Measurements from ENCODE around the gene INPP5J. TPM values are rescaled to one million over a fixed set of nuclear protein-coding genes. Genes with fewer than 3 reads are reported as not detected.

The INPP5J gene
- polyA plus RNA-seq, 1 donor (not counting 4 experiments of a cell fraction or from before 2014, with no cell fraction given), result 0.22 TPM

DNA sequence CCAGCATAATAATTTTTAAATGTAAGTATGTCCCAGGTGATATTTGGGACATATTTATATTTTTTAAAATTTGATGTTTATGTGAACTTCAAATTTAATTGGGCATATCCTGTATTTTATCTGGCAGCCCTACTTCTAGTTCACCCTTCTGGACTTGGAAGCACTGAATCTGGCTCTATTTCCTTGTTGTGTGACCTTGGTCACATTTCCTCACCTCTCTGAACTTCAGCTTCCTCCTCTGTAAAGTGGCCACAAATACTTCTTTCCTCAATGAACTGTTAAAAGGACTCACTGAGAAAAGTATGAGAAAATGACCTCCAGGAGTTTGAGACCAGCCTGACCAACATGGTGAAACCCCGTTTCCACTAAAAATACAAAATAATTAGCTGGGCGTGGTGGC is 29.1 kb downstream of the INPP5J start:
- Histone ChIP-seq H3K9me3 (ENCODE audit: control insufficient read depth, low read depth, low read length) (no peaks in the 10 kb centered on the region), H3K9me1 (ENCODE audit: control insufficient read depth, extremely low read depth, insufficient read depth, low read length) (no peaks in the 10 kb centered on the region), H3K27ac (ENCODE audit: control insufficient read depth, insufficient read depth, low read length) (no peak overlapping the region), H3K27me3 (ENCODE audit: control insufficient read depth, extremely low read depth, insufficient read depth, low read length) (no peaks in the 10 kb centered on the region), H3K9ac (ENCODE audit: control insufficient read depth, extremely low read depth, insufficient read depth, low read length) (no peak overlapping the region), H3K4me1 (ENCODE audit: control insufficient read depth, extremely low read depth, insufficient read depth, low read length) (peaks cover 10% of the 10 kb centered on the region), H3K4me3 (ENCODE audit: control insufficient read depth in 2 of 3, extremely low read depth in 1 of 3, insufficient read depth in 2 of 3, low read depth in 1 of 3, low read length in 3 of 3) (no peak overlapping the region), H4K20me1 (ENCODE audit: control insufficient read depth, extremely low read depth, insufficient read depth, low read length) (no peaks in the 10 kb centered on the region), H3K36me3 (ENCODE audit: control insufficient read depth in 2 of 2, extremely low read depth in 1 of 2, insufficient read depth in 2 of 2, low read length in 2 of 2) (no peaks in the 10 kb centered on the region), H3K4me2 (ENCODE audit: control insufficient read depth, extremely low read depth, insufficient read depth, low read depth, low read length) (no peak overlapping the region), H2AFZ (ENCODE audit: control insufficient read depth, low read length) (no peak overlapping the region), H3K79me2 (ENCODE audit: control insufficient read depth, insufficient read depth, low read length) (no peaks in the 10 kb centered on the region)
- TF ChIP-seq EZH2 (IDR thresholded peaks at IDR 0.05; ENCODE audit: low read length), result no peak
- TF ChIP-seq, protein P1, sequence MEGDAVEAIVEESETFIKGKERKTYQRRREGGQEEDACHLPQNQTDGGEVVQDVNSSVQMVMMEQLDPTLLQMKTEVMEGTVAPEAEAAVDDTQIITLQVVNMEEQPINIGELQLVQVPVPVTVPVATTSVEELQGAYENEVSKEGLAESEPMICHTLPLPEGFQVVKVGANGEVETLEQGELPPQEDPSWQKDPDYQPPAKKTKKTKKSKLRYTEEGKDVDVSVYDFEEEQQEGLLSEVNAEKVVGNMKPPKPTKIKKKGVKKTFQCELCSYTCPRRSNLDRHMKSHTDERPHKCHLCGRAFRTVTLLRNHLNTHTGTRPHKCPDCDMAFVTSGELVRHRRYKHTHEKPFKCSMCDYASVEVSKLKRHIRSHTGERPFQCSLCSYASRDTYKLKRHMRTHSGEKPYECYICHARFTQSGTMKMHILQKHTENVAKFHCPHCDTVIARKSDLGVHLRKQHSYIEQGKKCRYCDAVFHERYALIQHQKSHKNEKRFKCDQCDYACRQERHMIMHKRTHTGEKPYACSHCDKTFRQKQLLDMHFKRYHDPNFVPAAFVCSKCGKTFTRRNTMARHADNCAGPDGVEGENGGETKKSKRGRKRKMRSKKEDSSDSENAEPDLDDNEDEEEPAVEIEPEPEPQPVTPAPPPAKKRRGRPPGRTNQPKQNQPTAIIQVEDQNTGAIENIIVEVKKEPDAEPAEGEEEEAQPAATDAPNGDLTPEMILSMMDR (optimal IDR thresholded peaks at IDR 0.05 in 1 of 3, IDR thresholded peaks at IDR 0.05 in 1 of 3, conservative IDR thresholded peaks at IDR 0.05 in 1 of 3; ENCODE audit: extremely low read depth in 1 of 3, insufficient read depth in 2 of 3, low read length in 3 of 3), result no peak
- FAIRE-seq, result no peak
- no peak for DNase-seq (ENCODE audit: low read depth, low spot score)
- dilution Hi-C loops (cut with MboI; ENCODE audit: extremely low pct_ligation_motif_present, low sequenced_read_pairs), result no loop called here

- Histone ChIP-seq H2AFZ (ENCODE audit: control insufficient read depth, low read length) (no peak overlapping the region), H3K4me1 (ENCODE audit: control insufficient read depth, extremely low read depth, insufficient read depth, low read length) (peaks cover 10% of the 10 kb centered on the region), H3K9me1 (ENCODE audit: control insufficient read depth, extremely low read depth, insufficient read depth, low read length) (no peaks in the 10 kb centered on the region), H4K20me1 (ENCODE audit: control insufficient read depth, extremely low read depth, insufficient read depth, low read length) (no peaks in the 10 kb centered on the region), H3K27ac (ENCODE audit: control insufficient read depth, insufficient read depth, low read length) (no peak overlapping the region), H3K9ac (ENCODE audit: control insufficient read depth, extremely low read depth, insufficient read depth, low read length) (no peak overlapping the region), H3K27me3 (ENCODE audit: control insufficient read depth, extremely low read depth, insufficient read depth, low read length) (no peaks in the 10 kb centered on the region), H3K79me2 (ENCODE audit: control insufficient read depth, insufficient read depth, low read length) (no peaks in the 10 kb centered on the region), H3K4me2 (ENCODE audit: control insufficient read depth, extremely low read depth, insufficient read depth, low read depth, low read length) (no peak overlapping the region), H3K9me3 (ENCODE audit: control insufficient read depth, low read depth, low read length) (no peaks in the 10 kb centered on the region), H3K4me3 (ENCODE audit: control insufficient read depth in 2 of 3, extremely low read depth in 1 of 3, insufficient read depth in 2 of 3, low read depth in 1 of 3, low read length in 3 of 3) (no peak overlapping the region), H3K36me3 (ENCODE audit: control insufficient read depth in 2 of 2, extremely low read depth in 1 of 2, insufficient read depth in 2 of 2, low read length in 2 of 2) (no peaks in the 10 kb centered on the region)
- FAIRE-seq (no peak), DNase-seq (ENCODE audit: low read depth, low spot score) (no peak)
- TF ChIP-seq, protein P1 (optimal IDR thresholded peaks at IDR 0.05 in 1 of 3, IDR thresholded peaks at IDR 0.05 in 1 of 3, conservative IDR thresholded peaks at IDR 0.05 in 1 of 3; ENCODE audit: extremely low read depth in 1 of 3, insufficient read depth in 2 of 3, low read length in 3 of 3), result no peak
- TF ChIP-seq EZH2 (IDR thresholded peaks at IDR 0.05; ENCODE audit: low read length), result no peak
- dilution Hi-C loops (cut with MboI; ENCODE audit: extremely low pct_ligation_motif_present, low sequenced_read_pairs), result no loop called here
Observed at GRCh38 chr22:31153357-31153756, 30.6 kb downstream of the INPP5J start.

Data from keratinocyte (primary cell).